GM18511 (cell line): ENCODE measurements around the gene CEACAM6.
"Not testable (repeated sequence)": the region's sequence is repeated elsewhere in the genome, so short reads cannot be mapped to it uniquely, and the experiment has no call there.

Experiments
- ATAC-seq: cut with Tn5 transposase; IDR thresholded peaks from one replicate; pipeline ENCODE4 v1.9.1; 2021; ENCODE audit warnings: mild to moderate bottlenecking, moderate library complexity; ENCODE audit not compliant: unreplicated experiment

CEACAM6 gene

GRCh38 chr19:41746593-41747227 is 8.6 kb upstream of the CEACAM6 start:
- ATAC-seq = no peak

DNA sequence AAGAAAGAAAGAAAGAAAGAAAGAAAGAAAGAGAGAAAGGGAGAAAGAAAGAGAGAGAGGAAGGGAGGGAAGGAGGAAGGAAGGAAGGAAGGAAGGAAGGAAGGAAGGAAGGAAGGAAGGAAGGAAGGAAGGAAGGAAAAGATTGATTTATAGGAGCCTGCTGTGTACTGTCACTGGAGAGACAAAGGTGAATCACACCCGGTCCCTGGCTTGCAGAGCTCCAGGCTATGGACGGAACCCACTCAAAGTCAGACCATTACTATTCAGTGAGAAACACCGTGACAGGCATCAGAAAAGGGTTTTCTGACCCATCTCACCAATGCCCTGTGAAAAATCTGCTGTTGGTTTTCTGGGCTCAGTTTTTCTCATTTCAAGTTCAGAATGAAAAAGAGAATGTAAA is 7.3 kb upstream of the CEACAM6 start:
- ATAC-seq = no peak

- not testable (repeated sequence) for ATAC-seq
These were observed 4.8 kb upstream of the CEACAM6 start for GRCh38 chr19:41750248-41751134.

GRCh38 chr19:41753159-41753558 is 2.2 kb upstream of the CEACAM6 start:
- no peak for ATAC-seq

GRCh38 chr19:41753936-41754529 is 1.3 kb upstream of the CEACAM6 start:
- ATAC-seq = no peak

DNA sequence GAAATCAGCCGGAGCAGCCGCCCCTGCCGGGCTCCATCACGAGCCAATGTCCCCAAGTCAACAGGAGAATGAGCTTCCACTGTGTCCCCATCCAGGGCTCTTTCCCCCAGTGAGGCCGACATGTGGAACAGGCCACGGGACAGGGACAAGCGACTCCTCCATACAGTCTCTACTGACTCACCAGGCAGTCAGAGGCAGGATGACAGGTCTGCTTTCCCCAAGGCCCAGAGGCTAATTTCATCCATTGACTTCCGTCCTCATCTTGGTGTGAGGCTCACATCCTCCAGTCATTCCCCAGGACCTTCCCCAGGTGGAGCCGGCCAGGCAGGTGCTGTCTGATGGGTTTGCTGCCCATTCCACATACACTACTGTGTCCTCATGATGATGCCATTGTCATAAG is 3.5 kb downstream of the CEACAM6 start:
- ATAC-seq = no peak

- ATAC-seq = no peak
These were observed 11.8 kb downstream of the CEACAM6 start for GRCh38 chr19:41767115-41767514.

GRCh38 chr19:41768105-41768504 is 12.8 kb downstream of the CEACAM6 start:
- ATAC-seq = not testable (repeated sequence)

- no peak for ATAC-seq
These were observed 14.3 kb downstream of the CEACAM6 start for GRCh38 chr19:41769608-41770007.

- no peak for ATAC-seq
These were observed 16.1 kb downstream of the CEACAM6 start for GRCh38 chr19:41771410-41771809.

DNA sequence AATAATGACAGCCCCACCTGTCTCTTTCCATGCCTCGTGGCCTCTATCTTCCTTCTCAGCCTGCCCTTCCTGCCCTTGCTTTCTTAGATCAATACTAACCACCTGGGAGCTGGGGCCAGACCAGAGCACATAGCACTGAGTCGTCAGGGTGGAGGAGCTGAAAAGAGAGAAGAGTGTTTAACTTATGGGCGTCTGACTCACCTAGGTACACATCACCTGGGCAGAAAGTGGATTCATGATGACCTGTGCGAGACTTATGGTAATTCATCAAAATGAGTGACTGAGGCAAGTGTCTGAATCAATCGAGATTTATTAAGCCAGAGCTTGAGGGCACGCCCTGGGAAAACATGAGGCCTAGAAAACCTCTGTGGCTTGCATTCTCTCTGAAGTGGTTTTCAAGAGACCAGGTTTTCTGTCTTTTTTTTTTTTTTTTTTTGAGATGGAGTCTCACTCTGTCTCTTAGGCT is 19.2 kb downstream of the CEACAM6 start:
- no peak for ATAC-seq

GRCh38 chr19:41776700-41777099 is 21.4 kb downstream of the CEACAM6 start:
- no peak for ATAC-seq

- ATAC-seq = no peak
These were observed 28.3 kb downstream of the CEACAM6 start for GRCh38 chr19:41783612-41784011.

GRCh38 chr19:41784312-41784711 is 29.0 kb downstream of the CEACAM6 start:
- no peak for ATAC-seq

GRCh38 chr19:41784743-41785142 is 29.4 kb downstream of the CEACAM6 start:
- no peak for ATAC-seq

DNA sequence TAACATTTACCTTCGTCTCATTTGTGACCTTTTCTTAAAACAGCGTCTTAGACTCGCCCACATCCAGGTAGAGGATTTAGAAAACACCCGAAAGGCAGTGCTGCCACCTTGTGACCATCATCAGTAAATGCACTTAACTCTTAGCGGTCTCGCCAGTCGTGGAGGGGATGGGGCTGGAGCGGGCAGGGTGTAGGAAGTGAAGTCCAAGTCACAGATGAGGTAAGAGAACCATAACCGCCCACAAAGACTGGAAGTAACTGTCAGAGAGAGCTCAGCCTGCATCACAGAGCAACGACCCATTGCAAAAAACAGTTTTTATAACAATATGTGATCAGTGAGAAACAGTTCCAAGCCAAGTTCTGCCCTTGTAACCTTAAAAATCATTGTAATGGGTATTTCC is 30.3 kb downstream of the CEACAM6 start:
- no peak for ATAC-seq

DNA sequence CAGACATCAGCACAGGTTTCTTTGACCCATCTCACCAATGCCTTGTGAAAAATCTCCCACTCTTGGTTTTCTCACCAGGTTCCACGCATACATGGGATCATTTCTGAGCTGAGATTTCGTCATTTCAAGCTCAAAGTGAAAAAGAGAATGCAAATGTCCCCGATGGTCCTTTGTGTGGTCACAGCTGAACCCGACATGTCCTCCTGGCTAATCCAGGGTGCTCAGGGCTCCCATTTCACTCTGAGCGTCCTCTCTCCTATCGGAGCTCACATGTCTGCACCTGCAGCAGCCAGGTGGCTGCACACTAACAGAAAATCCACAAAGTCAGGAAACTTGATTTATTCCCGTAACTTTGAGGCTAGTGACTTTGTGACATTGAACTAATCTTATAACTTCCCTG is 31.7 kb downstream of the CEACAM6 start:
- no peak for ATAC-seq

- not testable (repeated sequence) for ATAC-seq
These were observed 33.2 kb downstream of the CEACAM6 start for GRCh38 chr19:41788518-41788917.

- ATAC-seq = not testable (repeated sequence)
These were observed 33.7 kb downstream of the CEACAM6 start for GRCh38 chr19:41789053-41789452.

GRCh38 chr19:41792513-41793413 is 37.4 kb downstream of the CEACAM6 start:
- no peak for ATAC-seq

- ATAC-seq = no peak
These were observed 38.0 kb downstream of the CEACAM6 start for GRCh38 chr19:41793414-41793727.
